CD4-positive, alpha-beta T cell treated with Interleukin-17A for 4 hours (primary cell): ENCODE measurements around the gene RDM1.
A peak's percentile ranks its signal among the peaks of the same experiment; 100 is the strongest.
"Not testable (repeated sequence)": the region's sequence is repeated elsewhere in the genome, so short reads cannot be mapped to it uniquely, and the experiment has no call there.

Experiments
- DNase-seq: peaks from one replicate; pipeline ENCODE4 v3.0.0-alpha.2; 2020; ENCODE audit warnings: mixed read lengths

The RDM1 gene, protein sequence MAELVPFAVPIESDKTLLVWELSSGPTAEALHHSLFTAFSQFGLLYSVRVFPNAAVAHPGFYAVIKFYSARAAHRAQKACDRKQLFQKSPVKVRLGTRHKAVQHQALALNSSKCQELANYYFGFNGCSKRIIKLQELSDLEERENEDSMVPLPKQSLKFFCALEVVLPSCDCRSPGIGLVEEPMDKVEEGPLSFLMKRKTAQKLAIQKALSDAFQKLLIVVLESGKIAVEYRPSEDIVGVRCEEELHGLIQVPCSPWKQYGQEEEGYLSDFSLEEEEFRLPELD

DNA sequence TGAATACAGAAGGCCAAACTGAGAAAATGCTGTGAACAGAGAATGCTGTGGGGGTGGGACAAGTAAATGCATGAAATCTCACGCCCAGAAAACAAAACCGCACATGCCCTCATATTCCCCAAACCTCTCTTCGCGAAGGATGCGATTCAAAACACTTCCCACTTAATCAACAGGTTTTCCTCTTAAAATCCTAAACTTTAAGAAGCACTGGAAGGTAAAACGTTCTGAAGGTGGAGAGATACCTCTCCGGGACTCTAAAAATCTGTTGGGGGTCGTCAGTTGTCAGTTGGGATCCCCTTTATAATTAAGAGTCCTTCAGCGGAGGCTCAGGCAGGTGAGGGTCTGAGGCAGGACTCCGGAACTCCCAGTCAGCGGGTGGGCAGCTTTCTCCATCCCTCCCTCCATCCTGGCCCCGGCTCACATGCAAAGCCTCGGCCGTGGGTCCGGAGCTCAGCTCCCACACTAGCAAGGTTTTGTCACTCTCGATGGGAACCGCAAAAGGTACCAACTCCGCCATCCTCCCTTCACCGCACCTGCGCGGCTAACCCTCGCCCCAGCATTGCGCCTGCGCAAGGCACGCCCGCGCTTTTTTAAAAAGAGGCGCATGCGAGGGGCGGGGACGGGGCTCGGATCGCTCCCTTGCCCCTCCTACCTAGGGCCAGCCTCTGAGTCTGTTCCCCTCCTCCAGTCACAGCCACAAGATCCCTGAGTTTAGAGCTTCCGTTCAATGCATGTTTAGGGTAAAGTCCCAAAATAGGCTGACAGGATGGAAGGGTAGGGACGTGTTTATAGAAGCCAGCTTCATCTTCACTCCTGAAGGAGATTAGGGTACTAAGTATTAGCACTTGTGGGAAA, at the start of gene RDM1:
TSS of gene RDM1 (minus strand) at position 563 of the 855 bp plus-strand sequence. CDS start at position 517, 46 bp downstream.
- DNase-seq, result peak; percentile 78

DNA sequence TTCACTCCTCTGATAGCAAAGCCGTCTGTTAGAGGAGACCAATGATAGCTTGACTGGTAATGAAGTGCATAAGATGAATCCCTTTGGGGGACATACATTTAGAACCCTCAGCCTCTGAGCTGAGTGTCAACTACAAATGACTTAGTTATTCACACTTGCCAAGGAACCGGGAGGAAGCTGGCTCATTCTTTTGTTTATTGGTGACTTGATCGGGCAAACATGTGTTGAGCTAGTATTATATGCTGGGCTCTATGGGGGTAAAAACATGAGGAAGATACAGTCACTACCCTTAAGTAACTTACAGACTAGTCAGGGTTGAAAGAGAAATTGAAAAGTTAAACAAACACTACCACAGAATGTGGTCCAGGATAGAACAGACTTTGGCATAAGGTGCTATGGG, 47.8 kb upstream of the RDM1 start:
- DNase-seq, result no peak

DNA sequence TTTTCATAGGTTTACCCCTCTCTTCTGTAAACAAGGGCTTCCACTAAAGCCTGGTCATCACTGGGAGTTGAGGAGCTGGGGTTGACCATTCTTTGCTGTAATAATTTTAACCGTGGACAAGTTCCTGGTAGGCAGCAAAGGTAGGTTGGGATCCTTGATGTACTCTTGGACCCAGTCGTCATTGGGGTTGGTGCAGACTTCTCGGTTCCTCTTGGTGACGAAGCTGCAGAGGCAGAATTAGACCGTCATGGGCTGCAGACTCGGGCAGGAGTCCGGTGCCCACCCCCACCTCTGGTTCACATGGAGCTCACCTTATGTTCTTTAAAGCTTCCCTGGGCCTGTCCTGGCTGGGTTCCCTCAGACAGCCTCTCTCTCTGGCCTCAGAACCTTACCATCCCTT, 46.9 kb upstream of the RDM1 start:
- no peak for DNase-seq

DNA sequence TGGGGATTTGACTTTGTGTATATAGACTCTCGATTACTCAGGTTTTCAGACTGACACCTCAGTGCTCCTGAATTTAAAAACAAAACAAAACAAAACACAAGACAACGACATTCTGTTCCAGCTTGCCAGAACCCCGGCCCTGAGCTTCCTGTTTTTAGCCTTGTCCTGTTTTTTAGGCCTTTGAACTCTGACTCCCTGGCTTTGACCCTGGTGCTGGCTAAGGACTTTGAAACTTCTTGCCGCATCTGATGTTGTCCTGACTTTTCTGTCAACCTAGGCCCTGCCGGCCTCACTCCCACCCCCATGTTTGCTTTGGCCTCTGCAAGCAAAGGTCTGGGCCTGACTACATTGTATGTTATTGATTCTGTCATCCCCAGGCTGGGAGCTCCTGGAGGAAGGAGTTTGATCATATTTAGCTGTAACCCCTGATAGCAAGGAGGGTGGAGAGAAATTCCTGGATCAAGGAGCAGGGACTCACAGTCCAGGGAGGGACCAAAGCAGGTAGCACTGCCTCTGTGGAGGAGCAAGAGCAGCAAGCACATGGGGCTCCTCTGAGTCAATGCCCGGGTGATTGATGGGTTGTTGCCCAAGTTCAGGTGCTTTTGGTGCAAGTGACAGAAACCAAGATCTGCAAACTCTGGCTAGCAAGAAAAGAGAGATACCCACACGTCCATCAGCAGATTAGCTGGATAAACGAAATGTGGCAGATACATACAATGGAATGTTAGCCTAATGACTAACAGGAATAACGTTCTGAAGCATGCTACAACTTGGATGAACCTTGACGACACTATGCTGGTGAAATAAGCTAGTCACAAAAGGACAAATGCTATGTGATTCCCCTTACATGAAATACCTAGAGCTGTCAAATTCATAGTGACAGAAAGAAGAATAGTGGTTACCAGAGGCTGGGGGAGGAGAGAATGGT, 43.0 kb upstream of the RDM1 start:
- DNase-seq, result no peak

DNA sequence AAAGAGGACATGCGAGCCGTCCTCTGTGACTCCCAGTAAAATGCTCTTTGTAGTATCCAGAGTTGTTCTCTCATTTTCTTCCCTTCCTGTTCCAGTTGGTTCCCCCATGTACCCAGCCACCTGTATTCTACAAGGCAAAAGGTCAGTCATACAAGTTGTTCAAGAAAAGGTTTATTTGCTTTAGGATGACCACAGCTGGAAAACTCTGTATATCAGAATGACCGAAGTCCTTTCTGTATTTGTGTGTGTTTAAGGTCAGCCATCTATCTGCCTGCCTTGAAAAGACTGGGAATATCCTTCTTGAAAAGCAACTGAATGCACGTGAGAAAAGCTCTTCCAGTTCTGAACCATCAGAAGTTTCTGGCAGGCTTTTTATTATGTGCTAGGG, 42.4 kb upstream of the RDM1 start:
- DNase-seq, result no peak

DNA sequence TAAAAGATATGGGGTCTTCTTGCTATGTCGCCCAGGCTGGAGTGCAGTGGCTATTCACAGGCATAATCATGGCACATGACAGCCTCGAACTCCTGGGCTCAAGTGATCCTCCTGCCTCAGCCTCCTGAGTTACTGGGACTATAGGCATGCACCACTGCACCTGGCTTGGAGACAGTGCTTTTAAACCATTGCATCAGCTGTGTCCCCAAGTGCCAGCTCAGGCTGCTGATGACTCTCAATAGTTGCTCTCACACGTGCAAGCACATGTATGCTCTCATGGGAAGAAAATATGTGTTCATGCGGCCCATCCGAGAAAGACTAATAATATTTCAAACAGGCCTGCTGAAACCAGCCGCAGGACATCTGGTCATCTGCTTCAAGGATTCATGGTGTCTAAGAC, 42.0 kb upstream of the RDM1 start:
- DNase-seq, result no peak

DNA sequence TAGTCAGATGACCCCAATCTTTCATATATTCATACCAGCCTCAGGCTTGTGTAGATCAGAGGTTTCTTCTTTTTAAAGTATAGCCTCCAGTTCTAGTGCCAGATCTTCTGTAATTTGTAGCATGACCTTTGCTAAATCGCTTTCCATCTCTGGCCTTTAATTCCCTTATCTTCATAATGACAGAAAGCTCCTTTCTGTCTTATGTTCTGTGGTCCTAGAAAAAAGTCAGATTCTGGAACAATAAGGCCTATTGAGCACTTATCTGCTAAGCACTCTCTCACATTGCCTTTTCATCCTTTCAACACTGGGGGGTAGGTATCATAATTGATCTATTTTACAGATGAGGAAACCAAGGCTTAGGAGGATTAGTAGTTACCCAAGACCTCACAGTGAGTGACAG, 41.5 kb upstream of the RDM1 start:
- no peak for DNase-seq

DNA sequence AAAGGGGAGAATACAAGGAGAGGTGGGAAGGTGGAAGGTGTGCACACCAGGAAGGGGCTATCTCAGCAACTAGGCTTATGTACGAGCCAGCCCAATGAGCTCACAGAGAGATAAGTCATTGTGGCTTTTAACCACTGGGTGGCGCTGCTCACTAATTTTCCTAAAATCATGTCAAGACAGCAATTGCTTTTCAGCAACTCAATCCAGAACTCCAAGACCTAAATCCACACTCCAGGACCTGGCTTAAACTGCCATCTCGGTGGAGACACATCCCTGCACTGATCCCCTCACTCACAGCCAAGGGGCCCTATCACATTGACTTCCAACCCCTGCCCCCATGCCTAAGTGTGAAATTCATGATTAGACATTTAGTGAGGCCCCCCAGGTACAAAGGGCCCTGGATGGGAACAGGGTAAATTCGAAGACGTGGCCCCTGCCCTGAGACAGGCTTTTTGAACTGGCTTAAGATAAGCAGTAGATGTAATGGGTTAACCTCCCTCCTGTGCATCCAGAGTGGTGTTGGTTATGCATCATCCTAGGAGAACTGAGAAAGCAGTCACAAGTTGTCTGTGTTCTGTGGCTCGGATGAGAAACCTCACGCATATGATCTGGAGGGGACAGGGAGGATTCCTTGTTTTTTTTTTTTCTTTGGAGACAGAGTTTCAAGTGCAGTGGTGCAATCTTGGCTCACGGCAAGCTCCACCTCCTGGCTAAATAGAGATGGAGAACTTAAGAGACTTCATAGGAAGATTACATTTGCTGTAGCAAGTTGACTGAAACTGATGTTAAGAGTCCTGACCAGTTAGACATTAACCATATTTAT, 39.2 kb upstream of the RDM1 start:
- peak; percentile 73 for DNase-seq

DNA sequence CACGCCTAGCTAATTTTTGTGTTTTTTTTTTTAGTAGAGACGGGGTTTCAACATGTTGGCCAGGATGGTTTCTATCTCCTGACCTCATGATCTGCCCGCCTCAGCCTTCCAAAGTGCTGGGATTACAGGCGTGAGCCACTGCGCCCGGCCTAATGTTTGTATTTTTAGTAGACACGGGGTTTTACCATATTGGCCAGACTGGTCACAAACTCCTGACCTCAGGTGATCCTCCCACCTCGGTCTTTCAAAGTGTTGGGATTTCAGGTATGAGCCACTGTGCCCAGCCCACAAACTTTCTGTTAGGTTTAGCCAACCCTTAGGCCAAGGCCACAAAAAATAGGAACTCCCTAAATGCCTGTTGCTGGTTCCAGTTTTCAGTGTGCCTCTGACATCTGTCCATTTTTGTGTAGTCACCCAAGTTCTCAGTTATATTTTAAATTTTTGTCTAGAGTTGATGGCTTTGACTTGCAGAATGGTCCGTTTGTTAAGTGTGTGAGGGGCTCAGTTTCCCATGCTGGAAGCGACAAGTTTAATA, 38.0 kb upstream of the RDM1 start:
- no peak for DNase-seq

DNA sequence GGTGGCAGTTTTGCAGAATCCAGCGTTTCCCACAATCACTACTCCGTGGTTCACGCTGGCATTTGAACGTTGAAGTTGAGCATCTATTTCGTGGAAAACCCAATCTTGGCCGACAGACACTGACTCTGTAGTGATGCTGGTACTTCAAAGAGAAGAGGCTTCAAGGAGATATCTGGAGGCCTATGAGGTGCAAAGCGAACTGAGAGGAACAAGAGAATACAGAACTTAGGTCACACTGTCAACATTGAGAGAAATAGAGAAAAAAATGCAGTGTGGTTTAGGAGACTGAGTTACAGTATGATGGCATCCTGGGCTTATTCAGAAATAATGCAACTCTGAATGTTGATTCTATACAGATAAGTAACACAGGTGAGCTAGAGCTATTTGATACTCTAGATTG, 34.7 kb upstream of the RDM1 start:
- DNase-seq, result no peak

DNA sequence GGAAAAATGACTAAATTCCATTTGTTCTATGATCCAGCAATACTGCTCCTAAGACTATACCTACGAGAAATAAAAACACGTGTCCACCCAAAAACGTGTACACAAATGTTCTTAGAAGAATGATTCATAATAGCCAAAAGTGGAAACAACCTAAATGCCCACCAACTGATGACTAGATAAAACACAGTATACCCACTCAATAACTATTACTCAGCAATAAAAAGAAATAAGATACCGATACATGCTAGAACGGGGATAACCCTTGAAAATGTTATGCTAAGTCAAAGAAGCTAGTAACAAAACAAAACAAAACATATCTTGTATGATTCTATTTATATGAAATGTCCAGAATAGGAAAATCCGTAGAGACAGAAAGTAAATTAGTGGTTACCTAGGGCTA, 33.1 kb upstream of the RDM1 start:
- no peak for DNase-seq

DNA sequence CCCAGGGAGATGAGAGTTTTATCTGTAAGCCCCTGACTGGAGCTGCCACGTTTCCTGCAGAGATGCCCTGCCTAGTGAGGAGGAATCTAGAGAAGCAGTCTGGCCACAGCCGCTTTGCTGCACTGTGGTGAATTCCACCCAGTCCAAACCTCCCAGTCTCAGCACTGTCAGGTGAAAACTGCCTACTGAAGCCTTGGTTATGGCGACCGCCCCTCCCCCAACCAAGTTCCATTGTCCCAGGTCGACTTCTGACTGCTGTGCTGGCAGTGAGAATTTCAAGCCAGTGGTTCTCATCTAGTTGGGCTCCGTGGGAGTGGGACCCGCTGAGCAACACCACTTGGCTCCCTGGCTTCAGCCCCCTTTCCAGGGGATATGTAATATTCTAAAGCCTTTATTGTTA, 23.1 kb upstream of the RDM1 start:
- DNase-seq, result no peak

DNA sequence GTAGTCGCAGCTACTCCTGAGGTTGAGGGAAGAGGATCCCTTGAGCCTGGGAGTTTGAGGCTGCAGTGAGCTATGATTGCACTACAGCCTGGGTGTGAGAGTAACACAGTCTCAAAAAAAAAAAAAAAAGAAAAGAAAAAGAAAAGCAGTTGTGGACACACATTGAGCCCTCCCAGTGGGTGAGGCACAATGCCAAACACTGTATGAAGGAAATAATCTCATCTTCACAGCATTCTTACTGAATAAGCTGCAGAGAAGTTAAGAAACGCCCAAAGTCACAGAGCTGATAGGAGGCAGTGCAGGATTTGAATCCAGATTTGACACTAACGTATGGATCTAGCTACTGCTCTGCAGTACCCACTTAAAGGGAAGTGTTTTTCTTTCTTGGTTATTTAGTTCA, 18.8 kb upstream of the RDM1 start:
- DNase-seq, result no peak

DNA sequence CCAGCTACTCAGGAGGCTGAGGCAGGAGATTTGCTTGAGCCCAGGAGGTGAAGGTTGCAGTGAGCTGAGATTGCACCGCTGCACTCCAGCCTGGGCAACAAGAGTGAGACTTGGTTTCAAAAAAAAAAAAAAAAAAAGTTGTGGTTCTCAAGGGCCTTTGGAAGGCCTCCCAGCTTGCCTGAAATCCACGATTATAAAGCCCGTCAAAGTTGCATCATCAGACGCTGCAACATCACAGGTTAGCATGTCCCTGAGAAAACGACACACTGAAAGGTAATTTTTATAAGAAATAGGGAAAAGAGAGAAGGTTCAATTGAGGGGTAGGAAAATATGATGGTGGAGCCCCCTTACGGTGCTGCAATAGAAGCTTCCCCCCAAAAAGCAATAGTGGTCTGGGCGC, 17.5 kb upstream of the RDM1 start:
- no peak for DNase-seq

DNA sequence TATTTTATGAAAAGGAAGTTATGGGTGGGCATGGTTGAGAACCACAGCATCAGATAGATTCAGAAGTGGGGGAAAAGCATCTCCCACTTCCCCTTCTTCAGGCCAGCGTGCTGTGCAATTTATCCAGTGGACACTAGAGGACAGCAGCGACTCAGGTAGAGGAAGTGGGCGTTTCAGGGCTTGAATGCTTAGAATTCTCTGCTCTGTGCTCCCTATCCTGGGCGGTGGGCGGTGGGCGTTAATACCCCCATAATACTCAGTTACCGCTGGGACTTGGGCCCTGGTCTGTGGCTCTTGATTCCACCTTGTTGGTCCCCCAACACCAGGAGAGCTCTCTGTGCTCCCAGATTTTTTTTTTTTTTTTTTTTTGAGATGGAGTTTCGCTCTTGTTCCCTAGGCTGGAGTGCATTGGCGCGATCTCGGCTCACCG, 16.6 kb upstream of the RDM1 start:
- peak; percentile 45 for DNase-seq

DNA sequence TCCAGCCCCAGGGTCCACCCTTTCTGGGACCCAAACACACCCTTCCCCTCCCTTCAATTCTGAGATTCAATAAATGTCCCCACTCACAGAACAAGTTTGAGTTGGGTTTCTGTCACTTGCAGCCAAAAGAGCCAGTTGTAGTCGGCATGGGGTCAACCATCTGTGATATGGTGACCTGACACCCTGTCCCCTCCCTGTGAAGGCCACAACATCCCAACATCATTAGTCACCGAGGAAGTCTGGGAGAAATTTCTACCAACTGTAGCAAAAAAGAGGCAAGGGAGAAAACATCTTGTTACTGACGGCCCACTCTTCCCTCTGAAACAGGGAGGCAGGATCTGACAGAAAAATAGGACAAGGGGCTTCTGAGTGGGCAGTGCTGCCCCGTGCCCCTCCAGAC, 13.6 kb upstream of the RDM1 start:
- DNase-seq, result no peak

DNA sequence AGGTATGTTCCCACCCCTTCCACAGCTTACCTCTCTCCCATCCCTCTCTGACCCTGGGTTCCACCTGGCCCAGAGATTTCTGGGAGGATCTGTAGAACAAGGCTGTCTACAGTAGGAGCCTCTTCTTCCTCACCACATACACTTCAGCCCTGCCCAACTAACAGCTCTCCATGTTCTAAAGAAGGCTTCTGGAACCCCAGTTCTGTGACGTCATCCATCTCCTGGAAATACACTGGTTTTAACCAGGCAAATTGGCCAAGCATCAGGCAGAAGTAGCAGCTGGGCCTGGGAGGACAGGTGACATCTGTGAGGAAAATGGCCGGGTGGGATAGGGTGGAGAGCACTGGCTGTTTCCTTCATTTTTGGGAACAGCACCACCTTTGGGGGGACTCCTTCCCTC, 13.0 kb upstream of the RDM1 start, which contains the start of gene LYZL6:
TSS of gene LYZL6 (minus strand) at position 177 of the 400 bp plus-strand sequence. CDS start 4,357 bp downstream, outside the sequence.
- DNase-seq, result no peak

DNA sequence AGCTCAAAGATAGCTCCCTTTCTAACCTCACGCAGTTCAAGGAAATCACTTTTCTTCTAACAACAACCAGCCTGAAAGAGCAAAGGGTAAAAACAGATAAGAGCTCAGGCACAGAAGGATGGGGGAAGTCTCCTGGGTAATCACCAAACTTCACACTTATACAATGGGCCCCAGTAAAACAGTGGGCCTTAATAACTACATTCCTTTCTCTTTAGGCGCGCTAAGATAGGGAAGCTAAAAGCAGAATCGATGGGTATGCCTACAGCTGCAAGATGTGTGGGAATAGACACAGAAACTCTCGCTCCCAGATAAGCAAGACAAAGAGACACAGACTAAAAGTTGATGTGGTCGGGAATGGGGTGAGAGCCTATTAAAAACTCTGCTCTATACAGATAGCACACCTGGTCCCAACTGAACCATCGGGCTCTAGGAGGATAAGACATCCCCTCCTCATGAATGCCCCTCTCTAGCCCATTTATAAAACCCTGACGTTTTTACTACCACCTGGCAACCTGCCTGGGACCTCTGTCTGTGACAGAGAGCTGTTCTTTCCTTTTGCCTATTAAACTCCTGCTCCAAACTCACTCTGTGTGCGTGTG, 12.1 kb upstream of the RDM1 start:
- DNase-seq, result no peak

DNA sequence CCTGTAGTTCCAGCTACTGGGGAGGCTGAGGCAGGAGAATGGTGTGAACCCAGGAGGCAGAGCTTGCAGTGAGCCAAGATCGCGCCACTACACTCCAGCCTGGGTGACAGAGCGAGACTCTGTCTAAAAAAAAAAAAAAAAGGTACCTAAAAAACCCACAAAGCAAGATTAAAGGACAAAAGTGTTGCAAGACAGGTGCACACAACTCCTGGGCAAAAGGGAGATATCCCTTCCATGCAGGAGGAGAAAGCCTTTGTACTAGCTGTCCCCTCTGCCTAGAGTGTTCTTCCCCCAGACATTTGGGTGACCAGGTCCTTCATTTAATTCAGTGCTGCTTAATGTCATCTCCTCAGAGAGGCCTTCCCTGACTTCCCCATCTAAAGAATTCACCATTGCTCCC, 7.9 kb upstream of the RDM1 start:
- not testable (repeated sequence) for DNase-seq

DNA sequence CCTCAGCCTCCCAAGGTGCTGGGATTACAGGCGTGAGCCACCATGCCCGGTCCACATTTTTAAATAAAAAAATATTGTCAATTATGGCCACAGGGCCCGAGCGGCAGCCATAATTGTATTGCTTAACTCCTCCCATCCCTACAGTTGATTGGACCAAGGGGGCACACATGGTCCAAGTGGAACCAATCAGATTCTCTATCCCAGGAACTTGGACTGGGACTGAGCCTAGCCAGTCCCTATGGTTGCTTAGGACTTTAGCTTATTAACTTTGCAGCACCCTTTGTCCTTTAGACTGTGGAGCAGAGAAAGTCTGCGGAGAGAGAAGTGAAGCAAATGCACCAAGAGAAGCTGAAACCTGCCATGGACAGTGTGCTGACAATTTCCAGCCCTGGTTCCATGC, 5.5 kb upstream of the RDM1 start:
- no peak for DNase-seq

DNA sequence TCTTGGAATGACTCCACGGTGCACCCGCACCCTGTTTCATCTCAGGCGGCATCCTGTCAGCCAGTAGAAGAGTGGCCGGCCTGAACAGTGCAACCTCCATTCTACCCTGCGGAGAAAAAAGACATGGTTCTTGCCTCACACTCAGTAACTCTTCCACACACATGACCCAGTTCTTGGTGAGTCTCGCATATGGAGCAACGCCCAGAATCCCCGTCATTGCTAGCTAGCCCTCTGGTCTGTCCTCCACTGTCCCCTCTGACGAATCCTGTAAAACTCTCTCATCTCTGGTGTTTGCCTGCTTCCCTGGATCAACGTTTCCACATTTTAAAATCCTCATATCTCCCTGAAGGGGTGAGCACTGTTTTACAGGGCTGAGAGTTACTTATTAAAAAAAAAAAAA, 4.2 kb upstream of the RDM1 start:
- no peak for DNase-seq

DNA sequence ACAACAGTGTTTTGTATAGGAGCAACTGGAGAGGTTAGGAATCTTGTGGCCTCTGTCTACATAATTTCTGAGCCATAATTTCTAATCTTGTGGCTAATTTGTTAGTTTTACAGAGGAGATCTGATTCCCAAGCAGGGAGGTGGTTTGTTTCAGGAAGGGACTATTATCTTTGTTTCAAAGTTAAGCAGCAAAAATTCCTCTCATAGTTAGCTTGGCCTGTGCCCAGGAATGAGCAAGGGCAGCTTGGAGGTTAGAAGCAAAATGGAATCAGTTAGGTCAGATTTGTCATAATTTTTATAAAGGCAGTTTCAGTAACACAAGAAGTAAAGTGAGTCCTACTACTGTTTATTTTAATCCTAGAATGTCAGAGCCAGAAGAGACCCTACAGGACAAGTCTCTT, 2.0 kb upstream of the RDM1 start:
- no peak for DNase-seq
